Measurements from ENCODE around the gene SLC2A13.

GRCh38 chr12:39771456-39771855, 334.4 kb downstream of the SLC2A13 start:
- TF ChIP-seq CTCF (optimal IDR thresholded peaks at IDR 0.05 in 1 of 3, IDR thresholded peaks at IDR 0.05 in 1 of 3, conservative IDR thresholded peaks at IDR 0.05 in 1 of 3; ENCODE audit: extremely low read depth in 1 of 3, insufficient read depth in 2 of 3, low read length in 3 of 3) (no peak), EZH2 (IDR thresholded peaks at IDR 0.05; ENCODE audit: low read length) (no peak)

Measured in keratinocyte (primary cell).